HG03135 (cell line): ENCODE results near the gene HOATZ.

Experiments
- ATAC-seq: cut with Tn5 transposase; IDR thresholded peaks from one replicate; pipeline ENCODE4 v1.9.1; 2021; ENCODE audit warnings: mild to moderate bottlenecking, moderate library complexity; ENCODE audit not compliant: unreplicated experiment

HOATZ gene

GRCh38 chr11:111514216-111515031 lies at the start of gene HOATZ:
TSS of gene HOATZ (plus strand) at chr11:111514778. CDS start at chr11:111514785, 7 bp downstream.
- ATAC-seq, result no peak

GRCh38 chr11:111465400-111465799 lies 49.2 kb upstream of the HOATZ start:
- no peak for ATAC-seq

DNA sequence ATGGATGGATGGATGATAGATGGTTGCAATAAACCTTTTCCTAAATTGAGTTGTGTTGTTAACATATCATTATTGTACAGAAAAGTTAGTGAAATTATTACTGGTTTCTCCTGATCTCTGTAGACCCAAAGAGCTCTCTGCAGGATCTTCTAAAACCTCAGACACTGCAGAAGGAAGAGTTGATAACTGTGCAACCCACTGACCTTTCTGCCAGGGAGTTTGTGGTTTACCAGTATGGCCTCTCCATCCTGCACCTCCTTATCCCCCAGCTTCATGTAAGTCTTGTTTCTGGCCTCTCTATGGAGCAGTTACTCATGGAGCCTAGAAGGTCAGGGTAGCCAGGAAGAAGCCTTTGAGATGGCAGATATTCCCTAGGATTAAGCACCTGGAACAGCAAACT lies 48.0 kb upstream of the HOATZ start:
- ATAC-seq, result no peak

GRCh38 chr11:111469200-111469599 lies 45.4 kb upstream of the HOATZ start:
- no peak for ATAC-seq

DNA sequence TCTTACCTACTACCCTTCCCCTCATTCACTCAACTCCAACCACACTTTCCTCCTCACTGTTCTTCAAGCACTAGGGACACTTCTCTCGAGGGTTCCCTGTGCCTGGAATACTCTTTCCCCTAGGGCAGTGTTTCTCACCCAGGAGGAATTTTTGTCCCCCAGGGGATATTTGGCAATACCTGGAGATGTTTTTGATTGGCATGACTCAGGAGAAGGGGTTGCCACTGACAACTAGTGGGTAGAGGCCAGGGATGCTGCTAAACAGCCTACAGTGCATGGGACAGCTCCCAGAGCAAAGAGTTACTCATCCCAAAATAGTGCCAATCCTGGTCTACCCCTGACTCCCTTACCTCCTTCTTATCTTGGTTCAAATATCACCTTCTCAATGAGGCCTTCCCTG lies 42.4 kb upstream of the HOATZ start:
- no peak for ATAC-seq

- ATAC-seq, result no peak
Observed at GRCh38 chr11:111474432-111474831, 40.1 kb upstream of the HOATZ start.

- ATAC-seq, result no peak
Observed at GRCh38 chr11:111476366-111476765, 38.2 kb upstream of the HOATZ start.

GRCh38 chr11:111476956-111477355 lies 37.6 kb upstream of the HOATZ start:
- ATAC-seq, result no peak

GRCh38 chr11:111477898-111478297 lies 36.7 kb upstream of the HOATZ start:
- no peak for ATAC-seq

- no peak for ATAC-seq
Observed at GRCh38 chr11:111479666-111480065, 34.9 kb upstream of the HOATZ start.

DNA sequence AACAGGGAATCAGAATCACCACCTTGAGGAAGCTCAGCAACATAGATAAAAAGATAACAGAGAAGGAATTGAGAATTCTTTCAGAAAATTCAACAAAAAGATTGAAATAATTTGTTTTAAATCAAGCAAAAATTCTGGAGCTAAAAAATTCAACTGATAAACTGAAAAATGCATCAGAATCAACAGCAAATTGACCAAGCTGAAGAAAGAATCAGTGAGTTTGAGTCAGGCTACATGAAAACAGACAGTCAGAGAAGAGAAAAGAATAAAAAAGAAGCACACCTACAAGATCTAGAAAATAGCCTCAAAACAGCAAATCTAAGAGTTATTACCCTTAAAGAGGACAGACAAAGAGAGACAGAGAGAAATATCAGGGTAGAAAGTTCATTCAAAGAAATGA lies 31.1 kb upstream of the HOATZ start:
- no peak for ATAC-seq

- no peak for ATAC-seq
Observed at GRCh38 chr11:111490496-111490895, 24.1 kb upstream of the HOATZ start.

DNA sequence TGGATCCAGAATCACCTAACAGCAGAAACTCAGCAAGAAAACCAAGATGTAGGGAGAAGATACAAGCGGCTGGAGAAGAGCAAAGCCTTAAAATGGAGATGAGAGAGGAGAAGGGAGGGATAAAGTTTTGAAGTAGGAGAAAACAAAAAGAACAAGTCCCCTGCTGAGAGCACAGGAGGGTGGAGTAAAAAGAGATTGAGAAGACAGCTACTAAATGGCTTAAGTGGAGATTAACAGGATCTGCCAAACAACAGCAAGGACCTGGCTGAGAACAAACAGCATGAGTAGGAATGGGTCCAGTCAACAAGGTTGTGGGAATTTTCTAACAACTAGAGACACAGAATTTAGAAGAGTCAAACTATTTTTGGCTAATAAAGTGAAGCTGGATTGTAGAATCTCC lies 20.5 kb upstream of the HOATZ start:
- ATAC-seq, result no peak

- ATAC-seq, result no peak
Observed at GRCh38 chr11:111499483-111499882, 15.1 kb upstream of the HOATZ start.

DNA sequence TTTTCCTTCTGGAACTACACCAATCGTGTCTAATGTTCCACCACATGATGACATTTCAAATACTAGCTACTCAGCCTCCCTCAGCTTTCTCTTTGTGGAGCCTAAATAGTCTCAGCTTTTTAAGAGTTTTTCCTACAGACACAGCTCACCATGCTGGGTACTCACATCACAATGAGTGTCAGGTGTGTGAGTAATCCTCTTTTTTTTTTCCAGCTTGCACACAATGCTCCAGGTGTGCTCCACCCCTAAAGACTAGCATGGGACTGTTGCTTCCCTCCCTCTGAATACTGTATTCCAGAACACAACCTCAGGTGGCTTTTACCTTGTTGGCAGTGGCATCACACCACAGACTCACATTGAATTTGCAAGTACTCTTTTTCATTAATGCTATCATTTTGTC lies 14.1 kb upstream of the HOATZ start:
- no peak for ATAC-seq

DNA sequence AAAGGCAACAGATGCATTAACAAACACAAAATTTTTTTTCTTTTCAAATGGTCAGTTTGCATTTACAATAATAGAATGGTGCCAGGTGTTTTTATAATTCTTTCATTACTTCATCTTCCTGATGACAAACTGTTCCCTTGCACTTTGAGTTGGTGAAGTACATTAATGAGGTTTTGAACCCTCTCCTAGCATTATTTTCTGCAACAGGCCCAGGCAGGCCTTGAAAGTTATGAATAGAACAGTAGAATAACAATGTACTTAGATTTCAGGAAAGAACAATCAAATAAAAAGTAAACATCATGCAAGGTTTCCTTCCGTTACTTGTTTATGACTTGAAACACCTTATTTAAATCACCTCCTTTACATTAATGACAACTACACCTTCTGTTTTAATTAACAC lies 12.0 kb upstream of the HOATZ start:
- ATAC-seq, result no peak

- ATAC-seq, result no peak
Observed at GRCh38 chr11:111510311-111510710, 4.3 kb upstream of the HOATZ start.

DNA sequence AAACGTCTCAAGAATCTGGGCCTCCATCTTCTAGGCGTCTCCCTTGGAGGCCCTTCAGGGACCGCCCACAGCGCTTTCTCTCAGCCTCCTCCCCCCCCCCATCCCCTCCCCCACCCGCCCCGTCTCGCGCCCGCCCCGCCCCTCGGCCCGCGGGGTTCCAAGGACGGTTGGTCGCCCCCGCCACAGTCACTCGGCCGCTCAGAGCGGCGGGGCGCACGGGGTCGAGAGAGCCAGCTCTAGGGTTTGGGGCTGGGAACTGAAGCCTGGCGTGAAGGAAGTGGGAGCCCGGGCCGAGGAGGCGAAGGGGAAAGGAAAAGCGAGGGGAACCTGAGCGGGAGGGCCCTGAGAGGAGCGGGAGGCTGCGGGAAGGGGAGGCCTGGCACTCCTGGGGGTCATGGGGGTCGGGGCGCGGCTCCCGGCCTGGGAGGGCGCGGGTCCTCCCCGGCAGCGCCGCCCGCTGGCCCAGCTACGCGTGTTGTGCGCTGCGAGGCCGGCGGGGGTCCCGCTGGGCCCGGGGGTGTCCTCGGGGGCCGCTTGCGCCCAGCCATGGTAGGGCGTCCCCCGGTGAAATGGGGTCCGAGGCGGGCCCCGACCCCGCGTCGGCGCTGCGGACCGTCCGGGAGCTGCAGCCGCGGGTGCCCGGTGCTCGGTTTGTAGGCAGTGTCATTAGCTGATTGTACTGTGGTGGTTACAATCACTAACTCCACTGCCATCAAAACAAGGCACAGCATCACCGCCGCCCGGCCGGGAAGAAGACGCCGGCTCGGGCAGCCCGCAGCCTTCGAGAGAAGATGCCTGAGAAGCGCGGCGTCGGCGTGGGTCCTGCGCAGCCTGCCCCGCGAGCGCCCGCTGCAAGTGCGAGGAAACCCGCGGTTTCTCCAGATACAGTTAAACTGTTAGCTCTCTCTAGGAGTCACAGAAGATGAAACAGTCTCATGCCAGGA lies 2.0 kb upstream of the HOATZ start, which contains the start of gene BTG4:
TSS of gene BTG4 (minus strand) at position 91 of the 944 bp plus-strand sequence. CDS start 13,610 bp downstream, outside the sequence.
- ATAC-seq, result no peak

DNA sequence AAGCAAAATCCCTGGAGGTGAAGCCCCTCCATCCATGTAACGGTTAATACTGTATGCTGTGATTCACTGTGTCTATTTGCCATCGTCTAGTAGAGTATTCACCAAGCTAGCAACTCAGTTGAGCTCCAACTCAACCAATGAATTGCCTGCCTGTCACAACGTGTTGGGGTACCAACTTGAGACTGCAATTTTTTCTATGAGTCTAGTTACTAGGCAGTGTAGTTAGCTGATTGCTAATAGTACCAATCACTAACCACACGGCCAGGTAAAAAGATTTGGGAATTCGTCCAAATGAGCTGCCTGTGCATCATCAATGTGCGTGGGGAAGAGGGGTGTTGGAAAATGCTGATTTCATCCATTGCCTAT lies 1.4 kb upstream of the HOATZ start:
- ATAC-seq, result no peak

GRCh38 chr11:111515591-111515990 lies 1.0 kb downstream of the HOATZ start:
- no peak for ATAC-seq

DNA sequence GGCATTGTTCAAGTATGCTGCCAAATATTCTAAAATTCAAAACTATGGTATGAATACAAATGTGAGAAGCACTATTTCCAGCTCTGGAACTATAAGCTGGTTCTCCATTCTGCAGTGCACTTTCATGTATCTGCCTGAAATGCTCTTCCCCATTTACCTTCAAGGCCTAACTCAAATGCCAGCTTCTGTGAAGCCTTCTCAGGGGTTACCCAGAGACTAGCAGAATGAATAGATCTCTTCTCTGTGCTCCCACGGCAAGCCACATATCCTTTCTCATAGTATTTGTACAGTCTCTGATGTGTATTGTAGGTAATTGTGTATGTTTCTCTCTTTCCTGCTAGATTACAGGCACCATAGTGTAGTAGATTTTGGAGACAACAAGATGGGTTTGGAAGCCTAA lies 4.1 kb downstream of the HOATZ start:
- ATAC-seq, result no peak

DNA sequence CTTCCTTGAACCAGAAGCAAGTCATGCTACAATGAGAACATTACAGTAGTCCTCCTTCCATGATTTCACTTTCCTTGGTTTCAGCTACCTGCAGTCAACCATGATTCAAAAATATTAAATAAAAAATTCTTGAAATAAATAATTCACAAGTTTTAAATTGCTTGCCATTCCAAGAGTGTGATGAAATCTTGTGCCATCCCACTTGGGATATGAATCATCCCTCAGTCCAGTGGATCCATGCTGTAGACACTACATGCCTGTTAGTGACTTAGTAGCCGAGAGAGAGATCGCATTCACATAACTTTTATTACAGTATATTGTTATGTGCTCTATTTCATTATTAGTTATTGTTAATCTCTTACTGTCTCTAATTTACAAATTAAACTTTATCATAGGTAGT lies 6.0 kb downstream of the HOATZ start:
- no peak for ATAC-seq
